H9 (cell line): Measurements from ENCODE around the gene RASGRF1. TPM values are rescaled to one million over a fixed set of nuclear protein-coding genes. Genes with fewer than 3 reads are reported as not detected.

Experiments
- DNase-seq: peaks from one replicate; pipeline ENCODE4 v3.0.0-alpha.2; 2017
- H2AFZ ChIP-seq: one replicate; pipeline ENCODE4 v1.6.1; 2013; ENCODE audit warnings: mild to moderate bottlenecking, low read length, control low read depth, moderate library complexity
- H2AK5ac ChIP-seq: 2 replicates; pipeline ENCODE4 v1.6.1; 2013; ENCODE audit warnings: low read length, control low read depth, mixed read lengths; ENCODE audit not compliant: insufficient read length
- H2BK120ac ChIP-seq: one replicate; pipeline ENCODE4 v1.6.1; 2013; ENCODE audit warnings: low read depth, mild to moderate bottlenecking, low read length, control low read depth, inconsistent platforms; ENCODE audit not compliant: poor library complexity, severe bottlenecking
- H2BK12ac ChIP-seq: 2 replicates; pipeline ENCODE4 v1.6.1; 2013; ENCODE audit warnings: low read length, control low read depth, mixed read lengths, low read depth; ENCODE audit not compliant: insufficient read length
- H2BK15ac ChIP-seq: 2 replicates; pipeline ENCODE4 v1.6.1; 2013; ENCODE audit warnings: low read depth, low read length, control low read depth
- H2BK20ac ChIP-seq: one replicate; pipeline ENCODE4 v1.6.1; 2013; ENCODE audit warnings: low read depth, mild to moderate bottlenecking, low read length, control low read depth, inconsistent platforms; ENCODE audit not compliant: poor library complexity, severe bottlenecking
- H2BK5ac ChIP-seq: 2 replicates; pipeline ENCODE4 v1.6.1; 2013; ENCODE audit warnings: low read length, control low read depth, mixed read lengths; ENCODE audit not compliant: insufficient read length
- H3K14ac ChIP-seq: 2 replicates; pipeline ENCODE4 v1.6.1; 2013; ENCODE audit warnings: low read length, control low read depth; ENCODE audit not compliant: insufficient read depth
- H3K18ac ChIP-seq: 2 replicates; pipeline ENCODE4 v1.6.1; 2013; ENCODE audit warnings: low read depth, mild to moderate bottlenecking, mixed read lengths, low read length, control low read depth; ENCODE audit not compliant: insufficient read length
- H3K23ac ChIP-seq: 2 replicates; pipeline ENCODE4 v1.6.1; 2013; ENCODE audit warnings: low read length, control low read depth, mixed read lengths, low read depth; ENCODE audit not compliant: insufficient read length
- H3K23me2 ChIP-seq: 2 replicates; pipeline ENCODE4 v1.6.1; 2013; ENCODE audit warnings: low read depth, mild to moderate bottlenecking, mixed read lengths, low read length, control low read depth; ENCODE audit not compliant: insufficient read length, poor library complexity, severe bottlenecking
- H3K27ac ChIP-seq: 2 replicates; pipeline ENCODE4 v1.5.1; 2013; ENCODE audit warnings: low read length, control low read depth, mixed read lengths, low read depth; ENCODE audit not compliant: insufficient read length
- H3K27me3 ChIP-seq: 2 replicates; pipeline ENCODE4 v1.6.1; 2013; ENCODE audit warnings: low read length, control low read depth, inconsistent platforms; ENCODE audit not compliant: insufficient read depth
- H3K4ac ChIP-seq: 2 replicates; pipeline ENCODE4 v1.6.1; 2013; ENCODE audit warnings: low read depth, mild to moderate bottlenecking, control low read depth, inconsistent platforms, low read length, moderate library complexity
- H3K4me1 ChIP-seq: 2 replicates; pipeline ENCODE4 v1.6.1; 2013; ENCODE audit warnings: low read length, control low read depth, inconsistent platforms; ENCODE audit not compliant: insufficient read depth
- H3K4me2 ChIP-seq: 2 replicates; pipeline ENCODE4 v1.6.1; 2013; ENCODE audit warnings: low read length, control low read depth, mixed read lengths; ENCODE audit not compliant: insufficient read length, insufficient read depth
- H3K56ac ChIP-seq: 2 replicates; pipeline ENCODE4 v1.6.1; 2013; ENCODE audit warnings: low read depth, mild to moderate bottlenecking, mixed read lengths, low read length, control low read depth; ENCODE audit not compliant: insufficient read length
- H3K79me1 ChIP-seq: 2 replicates; pipeline ENCODE4 v1.6.1; 2013; ENCODE audit warnings: low read depth, mild to moderate bottlenecking, moderate library complexity, low read length, control low read depth, inconsistent platforms; ENCODE audit not compliant: insufficient read depth, poor library complexity, severe bottlenecking
- H3K79me2 ChIP-seq: 2 replicates; pipeline ENCODE4 v1.6.1; 2013; ENCODE audit warnings: low read length, control low read depth, inconsistent platforms; ENCODE audit not compliant: insufficient read depth
- H3K9ac ChIP-seq: 2 replicates; pipeline ENCODE4 v1.6.1; 2013; ENCODE audit warnings: low read length, control low read depth, mixed read lengths; ENCODE audit not compliant: insufficient read length; ENCODE audit errors: extremely low read depth
- H3K9me3 ChIP-seq: one replicate; pipeline ENCODE4 v1.6.1; 2013; ENCODE audit warnings: low read depth, low read length, inconsistent platforms; ENCODE audit not compliant: control insufficient read depth
- H3T11ph ChIP-seq: one replicate; pipeline ENCODE4 v1.6.1; 2013; ENCODE audit warnings: mild to moderate bottlenecking, low read length, control low read depth, inconsistent platforms
- H4K20me1 ChIP-seq: one replicate; pipeline ENCODE4 v1.6.1; 2013; ENCODE audit not compliant: control insufficient read depth, insufficient read length, insufficient read depth
- H4K5ac ChIP-seq: 2 replicates; pipeline ENCODE4 v1.6.1; 2013; ENCODE audit warnings: low read depth, mild to moderate bottlenecking, mixed read lengths, low read length, control low read depth; ENCODE audit not compliant: insufficient read length
- H4K8ac ChIP-seq: replicated peaks from 2 replicates; pipeline ENCODE4 v1.6.1; 2013; ENCODE audit warnings: low read length, control low read depth, mixed read lengths, low read depth; ENCODE audit not compliant: insufficient read length
- H4K91ac ChIP-seq: 2 replicates; pipeline ENCODE4 v1.6.1; 2013; ENCODE audit warnings: low read depth, mild to moderate bottlenecking, moderate library complexity, mixed read lengths, low read length, control low read depth; ENCODE audit not compliant: insufficient read length
- H3K27ac Mint-ChIP-seq, 3 experiments: 2 replicates in 2 of 3; 3 replicates in 1 of 3; pipeline ENCODE4 v1.8.0; 2020 to 2021; ENCODE audit warnings: mixed read lengths in 3 of 3, mild to moderate bottlenecking in 1 of 3, moderate library complexity in 1 of 3
- H3K27me3 Mint-ChIP-seq: 2 replicates; pipeline ENCODE4 v1.8.0; 2021; ENCODE audit warnings: low read depth, mild to moderate bottlenecking, moderate library complexity, mixed read lengths
- H3K36me3 Mint-ChIP-seq, 3 experiments: 2 replicates in 2 of 3; 3 replicates in 1 of 3; pipeline ENCODE4 v1.8.0; 2020 to 2021; ENCODE audit warnings: low read depth in 3 of 3, mixed read lengths in 3 of 3; ENCODE audit not compliant: insufficient read depth in 1 of 3
- H3K4me1 Mint-ChIP-seq, 2 experiments: 2 replicates each; pipeline ENCODE4 v1.8.0; 2020; ENCODE audit warnings: mixed read lengths in 2 of 2
- H3K4me3 Mint-ChIP-seq, 2 experiments: 2 replicates in 1 of 2; 3 replicates in 1 of 2; pipeline ENCODE4 v1.8.0; 2020 to 2021; ENCODE audit warnings: mild to moderate bottlenecking in 2 of 2, mixed read lengths in 2 of 2, moderate library complexity in 1 of 2
- H3K9me3 Mint-ChIP-seq, 2 experiments: 2 replicates in 1 of 2; 3 replicates in 1 of 2; pipeline ENCODE4 v1.8.0; 2020; ENCODE audit warnings: mild to moderate bottlenecking in 2 of 2, mixed read lengths in 2 of 2, moderate library complexity in 1 of 2
- WGBS: extraction: QIAGEN DNeasy Blood & Tissue Kit; methylation state at CpG from one replicate; pipeline ENCODE4 v1.1.7; 2013; ENCODE audit warnings: missing lambda C conversion rate, low lambda C conversion rate, mixed read lengths; ENCODE audit not compliant: insufficient read length; ENCODE audit errors: extremely low coverage; 5-methylcytosine and 5-hydroxymethylcytosine counted together
- total RNA-seq: library from RNA; stranded (reverse); gene quantifications from 2 replicates; pipeline ENCODE4 v1.2.1, GENCODE V29; 2021
- TF ChIP-seq, protein P1 (sequence below): fragments of 200-600 bp; sonication (generic); conservative IDR thresholded peaks from 3 replicates; pipeline ENCODE4 v1.8.0; 2021; ENCODE audit warnings: antibody characterized with exemption, mild to moderate bottlenecking

Gene RASGRF1
- total RNA-seq, 1 experiment from 2014 or later = 0.48 TPM

DNA sequence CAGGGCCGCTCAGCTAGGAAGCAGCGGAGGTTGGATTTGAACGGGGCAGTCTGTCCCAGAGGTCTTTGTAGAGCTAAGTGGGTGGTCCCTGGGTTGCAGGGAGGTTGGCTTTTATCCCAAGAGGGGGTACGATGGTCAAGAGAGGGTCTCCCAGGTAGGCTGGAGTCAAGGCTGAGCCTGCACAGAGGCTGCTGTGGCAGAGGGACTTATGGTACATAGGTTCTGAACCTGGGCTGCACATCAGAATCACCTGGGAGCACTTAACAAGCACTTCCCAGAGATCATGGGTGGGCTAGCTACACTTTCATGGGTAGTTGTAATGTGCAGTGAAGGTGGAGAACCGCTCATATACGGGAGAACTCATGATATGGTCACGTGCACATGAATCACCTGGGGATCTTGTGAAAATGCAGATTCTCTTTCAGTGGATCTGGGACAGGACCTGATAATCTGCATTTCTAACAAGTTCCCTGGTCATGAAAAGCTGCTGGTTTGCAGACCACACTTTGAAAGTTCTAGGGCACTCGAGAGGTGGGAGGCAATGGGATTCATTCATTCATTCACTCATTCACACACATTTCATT, 2.9 kb upstream of the RASGRF1 start:
- Histone ChIP-seq H4K91ac (no peak overlapping the region), H3K79me2 (no peaks in the 10 kb centered on the region), H2BK120ac (no peak overlapping the region), H3K9ac (no peak overlapping the region), H4K20me1 (peaks cover 4% of the 10 kb centered on the region), H3K18ac (no peak overlapping the region), H3K56ac (no peak overlapping the region), H3K23ac (no peak overlapping the region), H3K4me1 (no peaks in the 10 kb centered on the region), H3K4ac (no peak overlapping the region), H3T11ph (no peak overlapping the region), H4K8ac (no peak overlapping the region), H2BK12ac (no peak overlapping the region), H4K5ac (no peak overlapping the region), H3K4me2 (no peak overlapping the region), H3K14ac (no peak overlapping the region), H2BK20ac (no peak overlapping the region), H2AFZ (no peak overlapping the region), H2BK15ac (no peak overlapping the region), H3K27ac (no peak overlapping the region), H2AK5ac (no peak overlapping the region), H3K23me2 (peaks cover 27% of the 10 kb centered on the region), H3K79me1 (no peaks in the 10 kb centered on the region), H2BK5ac (no peak overlapping the region), H3K27me3 (peaks cover 52% of the 10 kb centered on the region; the same call in 1 of the 2 replicates), H3K9me3 (no peaks in the 10 kb centered on the region)
- peaks cover 9 to 22% of the 10 kb centered on the region in 2 experiments for H3K4me1 Mint-ChIP-seq
- H3K27me3 Mint-ChIP-seq = peaks cover 96% of the 10 kb centered on the region
- WGBS = no CpG with 5 or more reads among the region's 8 CpGs
- H3K9me3 Mint-ChIP-seq = peaks cover 5 to 7% of the 10 kb centered on the region in 2 experiments; a peak in 3 of 5 replicates
- TF ChIP-seq, protein P1, sequence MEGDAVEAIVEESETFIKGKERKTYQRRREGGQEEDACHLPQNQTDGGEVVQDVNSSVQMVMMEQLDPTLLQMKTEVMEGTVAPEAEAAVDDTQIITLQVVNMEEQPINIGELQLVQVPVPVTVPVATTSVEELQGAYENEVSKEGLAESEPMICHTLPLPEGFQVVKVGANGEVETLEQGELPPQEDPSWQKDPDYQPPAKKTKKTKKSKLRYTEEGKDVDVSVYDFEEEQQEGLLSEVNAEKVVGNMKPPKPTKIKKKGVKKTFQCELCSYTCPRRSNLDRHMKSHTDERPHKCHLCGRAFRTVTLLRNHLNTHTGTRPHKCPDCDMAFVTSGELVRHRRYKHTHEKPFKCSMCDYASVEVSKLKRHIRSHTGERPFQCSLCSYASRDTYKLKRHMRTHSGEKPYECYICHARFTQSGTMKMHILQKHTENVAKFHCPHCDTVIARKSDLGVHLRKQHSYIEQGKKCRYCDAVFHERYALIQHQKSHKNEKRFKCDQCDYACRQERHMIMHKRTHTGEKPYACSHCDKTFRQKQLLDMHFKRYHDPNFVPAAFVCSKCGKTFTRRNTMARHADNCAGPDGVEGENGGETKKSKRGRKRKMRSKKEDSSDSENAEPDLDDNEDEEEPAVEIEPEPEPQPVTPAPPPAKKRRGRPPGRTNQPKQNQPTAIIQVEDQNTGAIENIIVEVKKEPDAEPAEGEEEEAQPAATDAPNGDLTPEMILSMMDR = no peak
- H3K27ac Mint-ChIP-seq = no peak overlapping the region
- H3K4me3 Mint-ChIP-seq = no peak overlapping the region
- H3K36me3 Mint-ChIP-seq = no peaks in the 10 kb centered on the region; a peak in 2 of 7 replicates
- DNase-seq = peak; percentile 10
